SH-SY5Y (cell line): Measurements from ENCODE around the gene NCKAP5.

Source experiments
- GATA2 ChIP-seq: IDR thresholded peaks from 2 replicates; pipeline ENCODE4 v1.6.1; 2011; ENCODE audit warnings: mild to moderate bottlenecking, low read depth, low read length
- GATA3 ChIP-seq: IDR thresholded peaks from 2 replicates; pipeline ENCODE4 v1.6.1; 2011; ENCODE audit warnings: low read depth, mild to moderate bottlenecking, low read length, moderate library complexity

DNA sequence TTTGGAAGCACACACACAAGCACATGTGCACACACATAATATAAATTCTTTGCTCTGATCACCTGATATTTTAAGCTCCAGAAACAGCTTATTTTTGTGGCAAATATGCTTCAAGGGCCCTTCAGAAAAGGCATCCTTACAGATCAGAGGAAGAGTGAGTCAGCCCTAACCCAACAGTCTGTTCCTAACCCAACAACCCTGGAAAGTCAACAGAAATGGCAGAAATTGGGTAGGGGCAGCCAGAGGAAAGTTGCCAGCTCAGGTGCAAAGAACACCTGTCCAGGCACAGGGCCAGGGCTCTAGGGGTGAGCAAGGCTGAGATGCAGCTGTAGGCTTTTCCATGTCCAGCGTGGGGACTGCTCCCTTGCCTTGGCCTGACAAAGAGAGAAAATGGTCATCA is 6.4 kb upstream of the NCKAP5 start:
- TF ChIP-seq GATA2 (no peak), GATA3 (no peak)
